ENCODE measurements around the gene HSDL2. TPM values are rescaled to one million over a fixed set of nuclear protein-coding genes. Genes with fewer than 3 reads are reported as not detected.

HSDL2 gene
- total and polyA plus RNA-seq, 10 of the 15 experiments (the other 5 are each of a cell fraction or from before 2014, with no cell fraction given), result 20.9 to 46.1 (median 27.0) TPM

GRCh38 chr9:112351184-112351583, 28.7 kb upstream of the HSDL2 start:
- RAD21 ChIA-PET (ENCODE audit: unreplicated experiment), result interaction anchor here (0.7 kb wide), 1 partner anchor 252 kb away, joined by 3 read pairs; no protein-coding TSS in a partner anchor

More at GRCh38 chr9:112351184-112351583, 28.7 kb upstream of the HSDL2 start:
- no peaks in the 10 kb centered on the region for H3K9me3 ChIP-seq (replicated peaks; ENCODE audit: control insufficient read depth, insufficient read depth, low read length)
- no peaks in the 10 kb centered on the region for H3K36me3 ChIP-seq (ENCODE audit: control insufficient read depth in 2 of 2, insufficient read depth in 2 of 2, low read length in 1 of 2)
- H3K4me3 ChIP-seq, result no peak overlapping the region
- no peaks in the 10 kb centered on the region for H4K20me1 ChIP-seq (ENCODE audit: control insufficient read depth, insufficient read depth)
- FAIRE-seq (no peak), ATAC-seq (no peak), DNase-seq (ENCODE audit: low read depth, low spot score) (no peak)
- POLR2A ChIA-PET, result interaction anchor here (0.7 kb wide), 1 partner anchor 74 kb away, joined by 3 read pairs; no protein-coding TSS in a partner anchor
- WGBS (ENCODE audit: insufficient coverage, insufficient replicate concordance, low lambda C conversion rate, missing lambda C conversion rate), result 47% methylated on average over 3 of the region's 3 CpGs
- H3K4me1 ChIP-seq (ENCODE audit: control insufficient read depth, insufficient read depth, low read length), result no peaks in the 10 kb centered on the region
- H3K4me2 ChIP-seq (ENCODE audit: control insufficient read depth, insufficient read depth), result no peak overlapping the region
- in situ Hi-C loops (cut with MboI), result no loop called here
- no peak overlapping the region for H2AFZ ChIP-seq (ENCODE audit: control insufficient read depth, low read depth, low read length)
- SMC1A ChIA-PET (ENCODE audit: uncharacterized antibody, unreplicated experiment), result interaction anchor here (0.6 to 1.2 kb wide), 2 partner anchors 10 to 11 kb away, joined by 3 read pairs; no protein-coding TSS in a partner anchor
- CTCF ChIA-PET, result interaction anchor here (1.3 to 1.4 kb wide), 3 partner anchors 9 to 242 kb away, joined by 3 to 5 read pairs (median 4); no protein-coding TSS in a partner anchor
- intact Hi-C loops (cut with micrococcal nuclease; ENCODE audit: unreplicated experiment), result no loop called here
- BruUV-seq (replicated peaks), result no TSS peak
- no peak overlapping the region for H3K9ac ChIP-seq (ENCODE audit: control insufficient read depth, insufficient read depth, low read length)
- H3K27me3 ChIP-seq (replicated peaks in 1 of 2; ENCODE audit: control insufficient read depth in 2 of 2, insufficient read depth in 2 of 2, low read length in 1 of 2), result no peaks in the 10 kb centered on the region
- H3K79me2 ChIP-seq (ENCODE audit: control insufficient read depth, insufficient read depth, low read length), result no peaks in the 10 kb centered on the region
- TF ChIP-seq BACH1 (IDR thresholded peaks at IDR 0.05; ENCODE audit: borderline replicate concordance), result no peak
- TF ChIP-seq EGR1 (IDR thresholded peaks at IDR 0.05; ENCODE audit: borderline replicate concordance in 1 of 2, low read depth in 2 of 2, low read length in 2 of 2), result no peak
- TF ChIP-seq TCF3 (IDR thresholded peaks at IDR 0.05; ENCODE audit: borderline replicate concordance, insufficient read depth, low read depth, low read length), result no peak
- TF ChIP-seq SIX5 (IDR thresholded peaks at IDR 0.05; ENCODE audit: low read depth, low read length, severe bottlenecking), result no peak
- TF ChIP-seq SMARCA5 (IDR thresholded peaks at IDR 0.05), result no peak
- no peak for TF ChIP-seq CBFB (IDR thresholded peaks at IDR 0.05; ENCODE audit: low read depth)
- no peak for TF ChIP-seq ZNF592 (IDR thresholded peaks at IDR 0.05)
- TF ChIP-seq CHD4 (IDR thresholded peaks at IDR 0.05), result no peak
- no peak for TF ChIP-seq TCF12 (IDR thresholded peaks at IDR 0.05; ENCODE audit: low read depth, low read length)
- no peak for TF ChIP-seq ZBTB4 (CRISPR knock-in tag; IDR thresholded peaks at IDR 0.05)
- no peak for TF ChIP-seq RELB (IDR thresholded peaks at IDR 0.05; ENCODE audit: low read depth)
- no peak overlapping the region for H3K27ac ChIP-seq (ENCODE audit: control insufficient read depth, insufficient read depth)
